ENCODE data around the gene ANXA6.
A peak's percentile ranks its signal among the peaks of the same experiment; 100 is the strongest.

Gene ANXA6

GRCh38 chr5:151143645-151144044 lies 13.9 kb downstream of the ANXA6 start:
- TF ChIP-seq ZNF274 (IDR thresholded peaks at IDR 0.05; ENCODE audit: low read depth, low read length) (no peak), SUZ12 (IDR thresholded peaks at IDR 0.05; ENCODE audit: extremely low read depth, insufficient read depth, insufficient read length) (no peak), YY1 (IDR thresholded peaks at IDR 0.05; ENCODE audit: insufficient read depth, insufficient read length) (no peak)
- H3K9me3 ChIP-seq (ENCODE audit: insufficient read depth, low read length) = no peaks in the 10 kb centered on the region
- DNase-seq (ENCODE audit: low read depth, low spot score) = no peak
- no peaks in the 10 kb centered on the region for H3K27me3 ChIP-seq (ENCODE audit: insufficient read depth, insufficient read length)
- H3K36me3 ChIP-seq (ENCODE audit: insufficient read depth, insufficient read length, low read length) = peaks cover 81% of the 10 kb centered on the region
- no peak overlapping the region for H3K9ac ChIP-seq (ENCODE audit: insufficient read length, low read depth)
- peaks cover 12% of the 10 kb centered on the region for H3K4me1 ChIP-seq (ENCODE audit: insufficient read depth, insufficient read length)
- H3K4me3 ChIP-seq (ENCODE audit: insufficient read length, low read depth) = no peak overlapping the region

- no peak for DNase-seq (ENCODE audit: low read depth, low spot score)
- no peaks in the 10 kb centered on the region for H3K9me3 ChIP-seq (ENCODE audit: insufficient read depth, low read length)
- peaks cover 12% of the 10 kb centered on the region for H3K4me1 ChIP-seq (ENCODE audit: insufficient read depth, insufficient read length)
- H3K27me3 ChIP-seq (ENCODE audit: insufficient read depth, insufficient read length) = no peaks in the 10 kb centered on the region
- H3K4me3 ChIP-seq (ENCODE audit: insufficient read length, low read depth) = no peak overlapping the region
- peaks cover 81% of the 10 kb centered on the region for H3K36me3 ChIP-seq (ENCODE audit: insufficient read depth, insufficient read length, low read length)
- no peak overlapping the region for H3K9ac ChIP-seq (ENCODE audit: insufficient read length, low read depth)
- no peak for TF ChIP-seq SUZ12 (IDR thresholded peaks at IDR 0.05; ENCODE audit: extremely low read depth, insufficient read depth, insufficient read length)
- TF ChIP-seq YY1 (IDR thresholded peaks at IDR 0.05; ENCODE audit: insufficient read depth, insufficient read length) = no peak
These were observed 14.6 kb downstream of the ANXA6 start for GRCh38 chr5:151142933-151143332.

GRCh38 chr5:151141535-151141934 lies 16.0 kb downstream of the ANXA6 start:
- Histone ChIP-seq H3K4me1 (ENCODE audit: insufficient read depth, insufficient read length) (peaks cover 12% of the 10 kb centered on the region), H3K4me3 (ENCODE audit: insufficient read length, low read depth) (no peak overlapping the region), H3K9me3 (ENCODE audit: insufficient read depth, low read length) (no peaks in the 10 kb centered on the region), H3K27me3 (ENCODE audit: insufficient read depth, insufficient read length) (no peaks in the 10 kb centered on the region), H3K36me3 (ENCODE audit: insufficient read depth, insufficient read length, low read length) (peaks cover 82% of the 10 kb centered on the region), H3K9ac (ENCODE audit: insufficient read length, low read depth) (peak overlapping the region; percentile 42)
- DNase-seq (ENCODE audit: low read depth, low spot score) = no peak
- TF ChIP-seq ZNF274 (IDR thresholded peaks at IDR 0.05; ENCODE audit: low read depth, low read length) = no peak
- no peak for TF ChIP-seq YY1 (IDR thresholded peaks at IDR 0.05; ENCODE audit: insufficient read depth, insufficient read length)
- TF ChIP-seq SUZ12 (IDR thresholded peaks at IDR 0.05; ENCODE audit: extremely low read depth, insufficient read depth, insufficient read length) = no peak

GRCh38 chr5:151140686-151141459 lies 16.7 kb downstream of the ANXA6 start:
- Histone ChIP-seq H3K27me3 (ENCODE audit: insufficient read depth, insufficient read length) (no peaks in the 10 kb centered on the region), H3K4me3 (ENCODE audit: insufficient read length, low read depth) (no peak overlapping the region), H3K9ac (ENCODE audit: insufficient read length, low read depth) (peak overlapping the region; percentile 42), H3K4me1 (ENCODE audit: insufficient read depth, insufficient read length) (peaks cover 11% of the 10 kb centered on the region), H3K36me3 (ENCODE audit: insufficient read depth, insufficient read length, low read length) (peaks cover 82% of the 10 kb centered on the region), H3K9me3 (ENCODE audit: insufficient read depth, low read length) (no peaks in the 10 kb centered on the region)
- DNase-seq (ENCODE audit: low read depth, low spot score) = no peak
- TF ChIP-seq SUZ12 (IDR thresholded peaks at IDR 0.05; ENCODE audit: extremely low read depth, insufficient read depth, insufficient read length) = no peak
- TF ChIP-seq ZNF274 (IDR thresholded peaks at IDR 0.05; ENCODE audit: low read depth, low read length) = no peak
- TF ChIP-seq YY1 (IDR thresholded peaks at IDR 0.05; ENCODE audit: insufficient read depth, insufficient read length) = no peak

DNA sequence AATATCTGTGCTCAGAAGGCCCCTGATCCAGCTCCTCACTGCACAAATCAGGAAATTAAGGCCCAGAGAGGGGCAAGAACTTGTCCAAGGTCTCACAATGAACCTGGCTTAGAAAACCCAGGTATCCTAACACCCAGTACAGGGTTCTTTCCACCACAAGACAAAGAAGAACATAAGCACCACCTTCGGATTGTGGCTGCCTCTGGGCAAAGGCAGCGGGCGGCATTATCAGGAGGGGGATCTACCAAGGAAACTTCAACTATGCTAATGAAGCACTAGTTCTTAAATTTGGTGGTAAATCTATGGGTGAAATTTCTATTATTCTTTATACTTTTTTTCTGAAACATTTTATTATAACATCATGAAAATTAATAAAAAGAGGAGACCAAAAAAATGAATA lies 17.9 kb downstream of the ANXA6 start:
- no peaks in the 10 kb centered on the region for H3K9me3 ChIP-seq (ENCODE audit: insufficient read depth, low read length)
- peaks cover 7% of the 10 kb centered on the region for H3K4me1 ChIP-seq (ENCODE audit: insufficient read depth, insufficient read length)
- peaks cover 82% of the 10 kb centered on the region for H3K36me3 ChIP-seq (ENCODE audit: insufficient read depth, insufficient read length, low read length)
- no peak overlapping the region for H3K4me3 ChIP-seq (ENCODE audit: insufficient read length, low read depth)
- no peak overlapping the region for H3K9ac ChIP-seq (ENCODE audit: insufficient read length, low read depth)
- TF ChIP-seq ZNF274 (IDR thresholded peaks at IDR 0.05; ENCODE audit: low read depth, low read length) (no peak), YY1 (IDR thresholded peaks at IDR 0.05; ENCODE audit: insufficient read depth, insufficient read length) (no peak), SUZ12 (IDR thresholded peaks at IDR 0.05; ENCODE audit: extremely low read depth, insufficient read depth, insufficient read length) (no peak)
- H3K27me3 ChIP-seq (ENCODE audit: insufficient read depth, insufficient read length) = no peaks in the 10 kb centered on the region
- no peak for DNase-seq (ENCODE audit: low read depth, low spot score)

- Histone ChIP-seq H3K9ac (ENCODE audit: insufficient read length, low read depth) (no peak overlapping the region), H3K36me3 (ENCODE audit: insufficient read depth, insufficient read length, low read length) (peaks cover 82% of the 10 kb centered on the region), H3K4me3 (ENCODE audit: insufficient read length, low read depth) (no peak overlapping the region), H3K9me3 (ENCODE audit: insufficient read depth, low read length) (no peaks in the 10 kb centered on the region), H3K27me3 (ENCODE audit: insufficient read depth, insufficient read length) (no peaks in the 10 kb centered on the region), H3K4me1 (ENCODE audit: insufficient read depth, insufficient read length) (peaks cover 7% of the 10 kb centered on the region)
- DNase-seq (ENCODE audit: low read depth, low spot score) = no peak
- TF ChIP-seq YY1 (IDR thresholded peaks at IDR 0.05; ENCODE audit: insufficient read depth, insufficient read length) = no peak
- no peak for TF ChIP-seq SUZ12 (IDR thresholded peaks at IDR 0.05; ENCODE audit: extremely low read depth, insufficient read depth, insufficient read length)
- TF ChIP-seq ZNF274 (IDR thresholded peaks at IDR 0.05; ENCODE audit: low read depth, low read length) = no peak
These were observed 18.6 kb downstream of the ANXA6 start for GRCh38 chr5:151139015-151139414.

DNA sequence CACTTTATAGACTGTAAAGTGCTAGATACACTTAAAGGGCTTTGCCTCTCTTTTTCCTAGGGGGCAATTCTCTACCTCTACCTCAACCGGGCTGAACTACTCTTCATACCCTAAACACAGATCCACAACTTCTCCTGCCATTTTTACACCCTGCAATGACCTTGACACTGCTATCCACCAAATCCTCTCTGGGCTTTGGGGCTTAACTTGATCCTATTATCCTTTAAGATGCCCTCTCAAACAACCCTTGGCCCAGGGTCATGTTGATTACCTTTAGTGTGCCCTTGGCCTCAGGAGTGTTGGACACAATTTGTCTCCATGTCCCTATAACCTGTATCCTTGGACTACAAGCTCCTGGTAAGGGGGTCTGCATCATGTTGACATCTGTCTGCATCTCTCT lies 19.5 kb downstream of the ANXA6 start:
- Histone ChIP-seq H3K27me3 (ENCODE audit: insufficient read depth, insufficient read length) (no peaks in the 10 kb centered on the region), H3K36me3 (ENCODE audit: insufficient read depth, insufficient read length, low read length) (peaks cover 84% of the 10 kb centered on the region)

More for the DNA sequence above, 19.5 kb downstream of the ANXA6 start:
- Histone ChIP-seq H3K9me3 (ENCODE audit: insufficient read depth, low read length) (no peaks in the 10 kb centered on the region), H3K4me1 (ENCODE audit: insufficient read depth, insufficient read length) (peaks cover 7% of the 10 kb centered on the region), H3K9ac (ENCODE audit: insufficient read length, low read depth) (no peak overlapping the region), H3K4me3 (ENCODE audit: insufficient read length, low read depth) (no peak overlapping the region)
- no peak for TF ChIP-seq ZNF274 (IDR thresholded peaks at IDR 0.05; ENCODE audit: low read depth, low read length)
- DNase-seq (ENCODE audit: low read depth, low spot score) = no peak

Data from NT2/D1 (cell line).